GM18498 (cell line): ENCODE data around the gene HCFC1.

Source experiments
- ATAC-seq: cut with Tn5 transposase; IDR thresholded peaks from one replicate; pipeline ENCODE4 v1.9.1; 2021; ENCODE audit warnings: mild to moderate bottlenecking, moderate library complexity; ENCODE audit not compliant: unreplicated experiment

HCFC1 gene

DNA sequence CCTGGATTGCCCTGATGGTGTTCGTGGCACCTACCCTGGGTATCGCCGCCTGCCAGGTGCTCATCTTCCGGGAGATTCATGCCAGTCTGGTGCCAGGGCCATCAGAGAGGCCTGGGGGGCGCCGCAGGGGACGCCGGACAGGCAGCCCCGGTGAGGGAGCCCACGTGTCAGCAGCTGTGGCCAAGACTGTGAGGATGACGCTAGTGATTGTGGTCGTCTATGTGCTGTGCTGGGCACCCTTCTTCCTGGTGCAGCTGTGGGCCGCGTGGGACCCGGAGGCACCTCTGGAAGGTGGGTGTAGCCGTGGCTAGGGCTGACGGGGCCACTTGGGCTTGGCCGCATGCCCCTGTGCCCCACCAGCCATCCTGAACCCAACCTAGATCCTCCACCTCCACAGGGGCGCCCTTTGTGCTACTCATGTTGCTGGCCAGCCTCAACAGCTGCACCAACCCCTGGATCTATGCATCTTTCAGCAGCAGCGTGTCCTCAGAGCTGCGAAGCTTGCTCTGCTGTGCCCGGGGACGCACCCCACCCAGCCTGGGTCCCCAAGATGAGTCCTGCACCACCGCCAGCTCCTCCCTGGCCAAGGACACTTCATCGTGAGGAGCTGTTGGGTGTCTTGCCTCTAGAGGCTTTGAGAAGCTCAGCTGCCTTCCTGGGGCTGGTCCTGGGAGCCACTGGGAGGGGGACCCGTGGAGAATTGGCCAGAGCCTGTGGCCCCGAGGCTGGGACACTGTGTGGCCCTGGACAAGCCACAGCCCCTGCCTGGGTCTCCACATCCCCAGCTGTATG, 65.3 kb downstream of the HCFC1 start:
- no peak for ATAC-seq

GRCh38 chrX:153905481-153906095, 66.0 kb downstream of the HCFC1 start:
- no peak for ATAC-seq

DNA sequence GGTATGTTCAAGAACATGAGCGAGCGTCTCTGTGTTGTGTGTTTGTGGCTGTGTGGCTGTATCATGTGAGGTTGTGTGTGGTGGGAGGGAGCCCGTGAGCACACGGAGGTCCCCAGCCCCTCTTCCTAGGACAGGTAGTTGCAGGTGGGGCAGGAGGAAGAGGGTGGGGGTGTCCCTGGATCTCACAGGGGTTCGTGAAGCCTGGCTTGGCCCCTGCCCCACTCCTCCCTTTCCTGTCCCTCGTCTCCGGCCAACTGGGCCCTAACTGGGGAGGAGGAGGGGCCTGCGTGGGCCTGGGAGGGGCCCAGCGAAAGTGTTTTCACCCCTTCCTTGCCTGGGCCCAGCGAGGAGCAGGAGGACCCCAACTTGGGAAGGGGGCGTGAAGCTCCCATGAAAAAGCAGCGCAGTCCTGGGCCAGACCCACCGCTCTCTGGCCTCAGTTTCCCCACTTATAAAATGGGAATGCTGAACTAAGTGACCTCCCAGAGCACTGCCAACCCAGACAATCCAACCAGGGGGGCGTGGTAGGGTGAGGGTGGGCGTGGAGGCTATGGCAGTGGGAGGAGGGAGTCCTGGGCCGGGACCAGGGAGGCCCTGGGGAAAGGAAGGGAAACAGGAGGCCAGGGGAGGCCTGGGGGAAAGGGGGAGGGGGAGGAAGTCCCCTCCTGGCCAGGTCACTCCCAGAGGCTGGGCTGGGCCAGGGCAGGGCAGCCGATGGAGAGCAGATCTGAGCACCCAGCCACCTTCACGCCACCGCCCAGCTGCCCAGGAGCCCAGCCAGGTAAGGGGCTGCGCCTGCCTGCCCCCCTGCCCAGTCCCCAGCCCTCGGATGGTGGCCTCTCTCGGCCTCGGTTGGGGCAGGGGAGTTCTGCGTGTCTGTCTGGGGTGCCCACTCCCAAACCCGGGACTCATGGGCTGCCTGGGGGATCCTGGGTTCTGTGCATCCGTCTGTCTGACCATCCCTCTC, 67.3 kb downstream of the HCFC1 start, which contains the start of gene AVPR2:
AVPR2 (plus strand) TSS at position 683 of the 967 bp plus-strand sequence. CDS start 473 bp downstream, outside the sequence.
- ATAC-seq: no peak

- no peak for ATAC-seq
Measured at GRCh38 chrX:153903238-153903980, 68.2 kb downstream of the HCFC1 start.

GRCh38 chrX:153902385-153902784, 69.2 kb downstream of the HCFC1 start:
- no peak for ATAC-seq

GRCh38 chrX:153901753-153902140, 69.9 kb downstream of the HCFC1 start:
- ATAC-seq: no peak

DNA sequence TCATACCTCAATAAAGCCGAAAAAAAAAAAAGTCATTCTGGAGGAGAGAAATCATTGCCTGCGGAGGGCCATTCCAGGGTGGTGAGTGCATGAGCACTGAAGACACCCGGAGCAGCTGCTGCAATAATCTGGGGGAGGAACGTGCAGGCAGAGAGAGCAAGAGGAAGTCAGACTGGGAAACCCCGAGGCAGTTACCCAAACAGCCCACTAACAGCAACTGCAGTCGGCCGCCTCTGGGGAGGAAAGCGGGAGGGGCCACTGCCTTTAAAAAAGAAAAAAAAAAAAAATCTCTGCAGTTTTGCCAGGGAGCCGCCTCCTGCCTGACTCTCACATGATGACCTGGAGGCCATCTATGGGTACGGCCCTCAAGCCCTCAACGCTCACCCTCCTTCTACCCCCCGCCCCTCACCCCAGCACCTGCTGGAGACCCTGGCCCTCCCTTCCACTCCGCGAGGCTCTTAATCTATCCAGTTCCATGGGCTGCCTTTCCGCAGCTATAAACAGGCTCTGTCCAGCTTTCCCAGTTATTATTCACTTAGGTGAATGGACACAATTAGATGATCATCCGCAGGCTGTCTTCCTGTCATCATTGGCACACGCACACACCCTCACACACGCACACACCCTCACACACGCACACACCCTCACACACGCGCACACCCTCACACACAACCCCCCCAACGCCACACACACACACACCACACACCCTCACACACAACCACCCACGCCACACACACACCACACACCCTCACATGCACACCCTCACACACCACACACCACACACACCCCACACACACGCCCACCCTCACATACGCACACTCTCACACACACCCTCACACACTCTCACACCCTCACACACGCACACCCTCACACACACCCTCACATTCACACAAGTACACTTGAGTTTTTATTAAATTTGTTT, 70.5 kb downstream of the HCFC1 start:
- ATAC-seq: no peak

GRCh38 chrX:153897899-153898298, 73.7 kb downstream of the HCFC1 start:
- no peak for ATAC-seq
